ENCODE measurements around the gene LCP2. TPM values are rescaled to one million over a fixed set of nuclear protein-coding genes. Genes with fewer than 3 reads are reported as not detected.

The LCP2 gene
- total and polyA plus RNA-seq, 2 donors (not counting 3 experiments of a cell fraction or from before 2014, with no cell fraction given), result not detected

- intact Hi-C loops (cut with micrococcal nuclease), result no loop called here
- H2AFZ ChIP-seq (ENCODE audit: low read depth, low read length), result no peak overlapping the region
- H3K4me3 ChIP-seq (replicated peaks in 1 of 3; ENCODE audit: insufficient read depth in 1 of 3, low read depth in 1 of 3, low read length in 3 of 3), result no peak overlapping the region
- TF ChIP-seq FOS (IDR thresholded peaks at IDR 0.05; ENCODE audit: borderline replicate concordance, insufficient read depth, low read length) (no peak), GATA2 (IDR thresholded peaks at IDR 0.05; ENCODE audit: insufficient read depth, insufficient read length, low read depth, low read length) (no peak)
- dilution Hi-C loops (cut with MboI; ENCODE audit: extremely low pct_ligation_motif_present, low sequenced_read_pairs), result no loop called here
- H3K4me2 ChIP-seq (ENCODE audit: insufficient read depth, low read length), result no peak overlapping the region
- ChIA-PET POLR2A (no interaction called here), CTCF (interaction anchor here (2.5 kb wide), 1 partner anchor 13 kb away, joined by 6 read pairs; no protein-coding TSS in a partner anchor)
- FAIRE-seq (no peak), DNase-seq (ENCODE audit: low read depth, low spot score) (no peak)
- no peaks in the 10 kb centered on the region for H3K4me1 ChIP-seq (ENCODE audit: control insufficient read depth, extremely low read depth, insufficient read depth, low read length)
- H4K20me1 ChIP-seq (replicated peaks; ENCODE audit: control insufficient read depth, extremely low read depth, insufficient read depth, low read length), result no peaks in the 10 kb centered on the region
- H3K9me1 ChIP-seq (replicated peaks; ENCODE audit: control insufficient read depth, extremely low read depth, insufficient read depth, low read length), result no peaks in the 10 kb centered on the region
- no TSS peak for BruUV-seq (replicated peaks)
- H3K36me3 ChIP-seq (ENCODE audit: control insufficient read depth in 2 of 2, extremely low read depth in 1 of 2, insufficient read depth in 2 of 2, low read length in 2 of 2), result no peaks in the 10 kb centered on the region
- H3K27ac ChIP-seq (ENCODE audit: insufficient read depth, low read depth, low read length), result no peak overlapping the region
- H3K9ac ChIP-seq (replicated peaks; ENCODE audit: extremely low read depth, insufficient read depth, low read length), result no peak overlapping the region
- no peaks in the 10 kb centered on the region for H3K27me3 ChIP-seq (ENCODE audit: control insufficient read depth in 2 of 2, insufficient read depth in 2 of 2, low read length in 2 of 2)
- no peaks in the 10 kb centered on the region for H3K79me2 ChIP-seq (ENCODE audit: control insufficient read depth, insufficient read depth, low read length)
- H3K9me3 ChIP-seq (replicated peaks; ENCODE audit: control insufficient read depth, insufficient read depth, low read length), result no peaks in the 10 kb centered on the region
Observed at GRCh38 chr5:170300361-170301013, 2.9 kb upstream of the LCP2 start.

GRCh38 chr5:170296935-170297588 lies 515 bp downstream of the LCP2 start:
- no peaks in the 10 kb centered on the region for H3K79me2 ChIP-seq (ENCODE audit: control insufficient read depth, insufficient read depth, low read length)
- no peaks in the 10 kb centered on the region for H4K20me1 ChIP-seq (replicated peaks; ENCODE audit: control insufficient read depth, extremely low read depth, insufficient read depth, low read length)
- BruUV-seq (replicated peaks), result no TSS peak
- intact Hi-C loops (cut with micrococcal nuclease), result no loop called here
- H3K36me3 ChIP-seq (ENCODE audit: control insufficient read depth in 2 of 2, extremely low read depth in 1 of 2, insufficient read depth in 2 of 2, low read length in 2 of 2), result no peaks in the 10 kb centered on the region
- FAIRE-seq (no peak), DNase-seq (ENCODE audit: low read depth, low spot score) (no peak)
- dilution Hi-C loops (cut with MboI; ENCODE audit: extremely low pct_ligation_motif_present, low sequenced_read_pairs), result no loop called here
- H3K4me3 ChIP-seq (replicated peaks in 1 of 3; ENCODE audit: insufficient read depth in 1 of 3, low read depth in 1 of 3, low read length in 3 of 3), result no peak overlapping the region
- H2AFZ ChIP-seq (ENCODE audit: low read depth, low read length), result no peak overlapping the region
- no peak overlapping the region for H3K4me2 ChIP-seq (ENCODE audit: insufficient read depth, low read length)
- no peak overlapping the region for H3K9ac ChIP-seq (replicated peaks; ENCODE audit: extremely low read depth, insufficient read depth, low read length)
- no peaks in the 10 kb centered on the region for H3K4me1 ChIP-seq (ENCODE audit: control insufficient read depth, extremely low read depth, insufficient read depth, low read length)
- ChIA-PET POLR2A (no interaction called here), CTCF (interaction anchor here (1.0 kb wide), 2 partner anchors 10 to 36 kb away, joined by 3 read pairs; no protein-coding TSS in a partner anchor)
- H3K27me3 ChIP-seq (ENCODE audit: control insufficient read depth in 2 of 2, insufficient read depth in 2 of 2, low read length in 2 of 2), result peaks cover 2 to 3% of the 10 kb centered on the region in 2 experiments
- H3K9me3 ChIP-seq (replicated peaks; ENCODE audit: control insufficient read depth, insufficient read depth, low read length), result no peaks in the 10 kb centered on the region
- H3K27ac ChIP-seq (ENCODE audit: insufficient read depth, low read depth, low read length), result no peak overlapping the region
- TF ChIP-seq JUN (IDR thresholded peaks at IDR 0.05; ENCODE audit: borderline replicate concordance, insufficient read depth, insufficient read length, low read depth) (no peak), POLR2AphosphoS5 (IDR thresholded peaks at IDR 0.05; ENCODE audit: insufficient read depth, low read depth, low read length) (no peak), FOS (IDR thresholded peaks at IDR 0.05; ENCODE audit: borderline replicate concordance, insufficient read depth, low read length) (no peak), MAX (IDR thresholded peaks at IDR 0.05; ENCODE audit: insufficient read depth, insufficient read length) (no peak), MYC (IDR thresholded peaks at IDR 0.05; ENCODE audit: low read depth, low read length) (no peak), CTCF (IDR thresholded peaks at IDR 0.05; ENCODE audit: extremely low read depth in 1 of 2, insufficient read depth in 1 of 2, low read depth in 1 of 2, low read length in 2 of 2) (no peak), GATA2 (IDR thresholded peaks at IDR 0.05; ENCODE audit: insufficient read depth, insufficient read length, low read depth, low read length) (no peak), EZH2 (IDR thresholded peaks at IDR 0.05; ENCODE audit: borderline replicate concordance, low read depth, low read length, severe bottlenecking) (no peak), POLR2A (IDR thresholded peaks at IDR 0.05; ENCODE audit: low read depth, low read length) (no peak)
- H3K9me1 ChIP-seq (replicated peaks; ENCODE audit: control insufficient read depth, extremely low read depth, insufficient read depth, low read length), result no peaks in the 10 kb centered on the region

Measured in endothelial cell of umbilical vein (primary cell).